Esophagus squamous epithelium (tissue), 4 donors: ENCODE results near the gene PTPN14.

Experiments used
- CTCF ChIP-seq, 6 experiments: fragments of 450-650 bp in 4 of 6; fragments of 200-600 bp in 2 of 6; sonication (generic) in 2 of 6; IDR thresholded peaks; one replicate each; pipeline ENCODE4 v1.5.1; 2016 to 2019; ENCODE audit warnings: antibody characterized with exemption in 6 of 6, mild to moderate bottlenecking in 4 of 6, moderate library complexity in 4 of 6
- POLR2A ChIP-seq, 4 donors: fragments of 450-650 bp; IDR thresholded peaks; one replicate each; pipeline ENCODE4 v1.6.1; 2017; ENCODE audit warnings: antibody characterized with exemption in 4 of 4, mild to moderate bottlenecking in 4 of 4, moderate library complexity in 3 of 4

- TF ChIP-seq CTCF (IDR thresholded peaks at IDR 0.05) = no peak
- TF ChIP-seq POLR2A (IDR thresholded peaks at IDR 0.05) = no peak
Measured at GRCh38 chr1:214498021-214498420, 53.4 kb downstream of the PTPN14 start.
